ENCODE measurements around the gene FOSB. TPM values are rescaled to one million over a fixed set of nuclear protein-coding genes. Genes with fewer than 3 reads are reported as not detected.

FOSB gene
- total and polyA plus RNA-seq, 9 of the 15 experiments (the other 6 are each of a cell fraction or from before 2014, with no cell fraction given), result 0.11 to 2.7 (median 0.73) TPM

GRCh38 chr19:45443462-45444317 lies 24.1 kb upstream of the FOSB start (continued):
- TF ChIP-seq ZNF316 (IDR thresholded peaks at IDR 0.05) (no peak), GTF2A2 (tag; IDR thresholded peaks at IDR 0.05) (no peak), PML (IDR thresholded peaks at IDR 0.05; ENCODE audit: low read length) (no peak), COPS2 (conservative IDR thresholded peaks at IDR 0.05) (no peak), CTCF (IDR thresholded peaks at IDR 0.05 in 2 of 3, conservative IDR thresholded peaks at IDR 0.05 in 1 of 3; ENCODE audit: insufficient read depth in 2 of 3, low read depth in 1 of 3, low read length in 3 of 3) (no peak), THRA (IDR thresholded peaks at IDR 0.05) (no peak), ELF1 (tag; IDR thresholded peaks at IDR 0.05) (no peak), DNMT1 (IDR thresholded peaks at IDR 0.05) (0 out of 2 replicates have a peak, but pooled peaks have one; percentile 57), HNRNPLL (IDR thresholded peaks at IDR 0.05; ENCODE audit: low read depth, low read length, poor library complexity, severe bottlenecking) (no peak), ZNF232 (CRISPR knock-in tag; IDR thresholded peaks at IDR 0.05) (no peak), ELK1 (CRISPR knock-in tag; IDR thresholded peaks at IDR 0.05) (no peak), MCM5 (IDR thresholded peaks at IDR 0.05; ENCODE audit: low read depth) (no peak), HDAC3 (IDR thresholded peaks at IDR 0.05; ENCODE audit: borderline replicate concordance, partially characterized antibody) (peak; percentile 59), ZNF274 (IDR thresholded peaks at IDR 0.05; ENCODE audit: borderline replicate concordance, low read depth, low read length) (no peak), FOXO4 (CRISPR knock-in tag; IDR thresholded peaks at IDR 0.05) (no peak), ZNF184 (CRISPR knock-in tag; IDR thresholded peaks at IDR 0.05) (no peak), CEBPB (tag; IDR thresholded peaks at IDR 0.05) (peak; percentile 95)
- TF ChIP-seq, protein P1, sequence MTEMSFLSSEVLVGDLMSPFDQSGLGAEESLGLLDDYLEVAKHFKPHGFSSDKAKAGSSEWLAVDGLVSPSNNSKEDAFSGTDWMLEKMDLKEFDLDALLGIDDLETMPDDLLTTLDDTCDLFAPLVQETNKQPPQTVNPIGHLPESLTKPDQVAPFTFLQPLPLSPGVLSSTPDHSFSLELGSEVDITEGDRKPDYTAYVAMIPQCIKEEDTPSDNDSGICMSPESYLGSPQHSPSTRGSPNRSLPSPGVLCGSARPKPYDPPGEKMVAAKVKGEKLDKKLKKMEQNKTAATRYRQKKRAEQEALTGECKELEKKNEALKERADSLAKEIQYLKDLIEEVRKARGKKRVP (CRISPR knock-in tag; IDR thresholded peaks at IDR 0.05), result no peak; the same call in 1 of the 2 replicates
